ENCODE results near the gene ENOX1. TPM values are rescaled to one million over a fixed set of nuclear protein-coding genes. Genes with fewer than 3 reads are reported as not detected.

ENOX1 gene
- total RNA-seq, 1 experiment from 2014 or later: 1.8 TPM

DNA sequence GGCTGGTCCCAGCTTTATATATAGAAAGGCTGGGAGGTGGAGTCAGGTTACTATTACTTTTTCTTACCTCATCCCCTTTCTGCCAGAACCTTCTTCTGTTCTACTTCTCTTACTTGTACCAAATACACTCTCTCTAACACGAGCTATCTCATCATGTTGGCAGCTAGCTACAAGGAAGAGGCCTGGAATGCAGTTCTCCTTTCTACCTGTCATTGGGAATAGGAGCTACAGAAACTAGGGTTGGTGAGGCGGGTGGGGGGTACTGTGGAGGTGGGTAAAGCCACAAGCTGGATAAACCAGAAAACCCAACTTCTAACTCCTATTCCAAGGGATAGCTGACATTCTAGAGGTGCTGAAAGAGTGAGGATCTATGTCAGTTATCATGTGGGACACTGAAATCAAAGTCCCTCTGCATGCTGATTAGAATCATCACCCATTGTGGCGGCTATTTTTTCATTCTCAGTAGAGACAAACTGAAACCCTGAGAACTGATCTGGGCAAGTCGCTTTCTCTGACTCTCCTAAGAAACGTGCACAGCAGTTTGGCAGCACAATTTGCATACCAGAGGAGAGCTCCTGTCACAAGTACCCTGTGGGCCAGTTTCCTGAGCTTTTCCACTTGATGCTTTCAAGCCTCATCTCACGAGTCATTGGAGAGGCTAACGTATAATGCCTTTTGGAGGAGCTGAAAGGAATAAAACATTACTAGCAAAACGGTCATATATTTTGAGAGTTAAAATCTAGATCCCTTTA is 358.1 kb downstream of the ENOX1 start:
- H3K36me3 Mint-ChIP-seq (ENCODE audit: insufficient read depth, unreplicated experiment): no peaks in the 10 kb centered on the region
- no peak overlapping the region for H3K4me3 Mint-ChIP-seq (ENCODE audit: unreplicated experiment)
- POLR2A ChIA-PET: no interaction called here
- DNase-seq (ENCODE audit: unreplicated experiment): no peak
- BruUV-seq (replicated peaks): no TSS peak
- TF ChIP-seq, protein P1, sequence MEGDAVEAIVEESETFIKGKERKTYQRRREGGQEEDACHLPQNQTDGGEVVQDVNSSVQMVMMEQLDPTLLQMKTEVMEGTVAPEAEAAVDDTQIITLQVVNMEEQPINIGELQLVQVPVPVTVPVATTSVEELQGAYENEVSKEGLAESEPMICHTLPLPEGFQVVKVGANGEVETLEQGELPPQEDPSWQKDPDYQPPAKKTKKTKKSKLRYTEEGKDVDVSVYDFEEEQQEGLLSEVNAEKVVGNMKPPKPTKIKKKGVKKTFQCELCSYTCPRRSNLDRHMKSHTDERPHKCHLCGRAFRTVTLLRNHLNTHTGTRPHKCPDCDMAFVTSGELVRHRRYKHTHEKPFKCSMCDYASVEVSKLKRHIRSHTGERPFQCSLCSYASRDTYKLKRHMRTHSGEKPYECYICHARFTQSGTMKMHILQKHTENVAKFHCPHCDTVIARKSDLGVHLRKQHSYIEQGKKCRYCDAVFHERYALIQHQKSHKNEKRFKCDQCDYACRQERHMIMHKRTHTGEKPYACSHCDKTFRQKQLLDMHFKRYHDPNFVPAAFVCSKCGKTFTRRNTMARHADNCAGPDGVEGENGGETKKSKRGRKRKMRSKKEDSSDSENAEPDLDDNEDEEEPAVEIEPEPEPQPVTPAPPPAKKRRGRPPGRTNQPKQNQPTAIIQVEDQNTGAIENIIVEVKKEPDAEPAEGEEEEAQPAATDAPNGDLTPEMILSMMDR (IDR thresholded peaks at IDR 0.05; ENCODE audit: unreplicated experiment): no peak
- H3K4me1 Mint-ChIP-seq (ENCODE audit: insufficient read depth, unreplicated experiment): peaks cover 9% of the 10 kb centered on the region
- H3K27me3 Mint-ChIP-seq (ENCODE audit: insufficient read depth, unreplicated experiment): no peaks in the 10 kb centered on the region
- no peak overlapping the region for H3K27ac Mint-ChIP-seq (ENCODE audit: low read depth, unreplicated experiment)
- CTCF ChIA-PET: interaction anchor here (0.6 to 0.8 kb wide), 2 partner anchors 26 to 129 kb away, joined by 4 read pairs; no protein-coding TSS in a partner anchor
- intact Hi-C loops (cut with micrococcal nuclease): no loop called here
- no peaks in the 10 kb centered on the region for H3K9me3 Mint-ChIP-seq (ENCODE audit: unreplicated experiment)

DNA sequence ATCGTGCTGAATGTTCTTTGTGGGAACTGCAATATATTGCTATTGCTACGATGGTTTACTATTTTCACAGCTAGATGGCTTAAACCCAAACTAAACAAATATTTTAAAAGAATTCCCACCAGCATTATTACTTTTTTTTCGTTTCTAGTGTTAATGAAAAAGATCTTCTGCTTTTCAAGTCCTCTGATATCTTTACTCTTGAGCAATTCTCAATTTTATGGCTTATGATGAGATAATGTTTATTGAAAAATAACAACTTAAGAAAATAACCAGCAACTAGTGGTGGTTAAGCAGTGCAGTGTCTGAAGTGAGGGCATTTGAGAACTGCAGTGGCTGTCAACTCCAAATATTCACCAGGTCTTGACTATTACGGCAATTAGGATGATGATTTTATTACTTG is 360.4 kb downstream of the ENOX1 start:
- Mint-ChIP-seq H3K4me3 (ENCODE audit: unreplicated experiment) (no peak overlapping the region), H3K27me3 (ENCODE audit: insufficient read depth, unreplicated experiment) (no peaks in the 10 kb centered on the region), H3K9me3 (ENCODE audit: unreplicated experiment) (no peaks in the 10 kb centered on the region), H3K4me1 (ENCODE audit: insufficient read depth, unreplicated experiment) (peaks cover 4% of the 10 kb centered on the region), H3K36me3 (ENCODE audit: insufficient read depth, unreplicated experiment) (no peaks in the 10 kb centered on the region), H3K27ac (ENCODE audit: low read depth, unreplicated experiment) (no peak overlapping the region)
- intact Hi-C loops (cut with micrococcal nuclease): no loop called here
- DNase-seq (ENCODE audit: unreplicated experiment): no peak
- TF ChIP-seq, protein P1 (IDR thresholded peaks at IDR 0.05; ENCODE audit: unreplicated experiment): no peak
- POLR2A ChIA-PET: no interaction called here
- BruUV-seq (replicated peaks): no TSS peak
- CTCF ChIA-PET: no interaction called here

DNA sequence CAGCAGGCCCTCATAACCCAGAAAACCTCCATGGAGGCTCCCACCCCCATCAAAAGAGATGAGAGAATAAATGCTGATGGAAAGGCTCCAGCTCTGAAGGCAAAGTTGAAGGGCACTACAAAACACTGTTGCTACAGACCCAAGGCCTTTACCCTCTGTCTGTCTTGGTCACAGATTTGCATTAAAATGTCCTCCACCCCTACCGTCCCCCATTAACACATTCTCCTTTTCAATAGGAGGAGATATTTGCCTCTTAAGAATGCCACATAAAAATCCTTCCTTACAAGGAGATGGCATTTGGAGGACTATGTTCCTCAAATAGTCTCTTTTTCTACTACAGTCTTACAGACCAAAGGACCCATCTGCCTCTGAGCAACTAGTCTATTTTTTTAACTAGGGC is 361.5 kb downstream of the ENOX1 start:
- BruUV-seq (replicated peaks): no TSS peak
- no peaks in the 10 kb centered on the region for H3K36me3 Mint-ChIP-seq (ENCODE audit: insufficient read depth, unreplicated experiment)
- CTCF ChIA-PET: no interaction called here
- no peak overlapping the region for H3K4me3 Mint-ChIP-seq (ENCODE audit: unreplicated experiment)
- H3K27ac Mint-ChIP-seq (ENCODE audit: low read depth, unreplicated experiment): no peak overlapping the region
- no peak for DNase-seq (ENCODE audit: unreplicated experiment)
- intact Hi-C loops (cut with micrococcal nuclease): no loop called here
- POLR2A ChIA-PET: no interaction called here
- no peaks in the 10 kb centered on the region for H3K27me3 Mint-ChIP-seq (ENCODE audit: insufficient read depth, unreplicated experiment)
- H3K4me1 Mint-ChIP-seq (ENCODE audit: insufficient read depth, unreplicated experiment): no peaks in the 10 kb centered on the region
- H3K9me3 Mint-ChIP-seq (ENCODE audit: unreplicated experiment): peaks cover 5% of the 10 kb centered on the region
- TF ChIP-seq, protein P1 (IDR thresholded peaks at IDR 0.05; ENCODE audit: unreplicated experiment): no peak

DNA sequence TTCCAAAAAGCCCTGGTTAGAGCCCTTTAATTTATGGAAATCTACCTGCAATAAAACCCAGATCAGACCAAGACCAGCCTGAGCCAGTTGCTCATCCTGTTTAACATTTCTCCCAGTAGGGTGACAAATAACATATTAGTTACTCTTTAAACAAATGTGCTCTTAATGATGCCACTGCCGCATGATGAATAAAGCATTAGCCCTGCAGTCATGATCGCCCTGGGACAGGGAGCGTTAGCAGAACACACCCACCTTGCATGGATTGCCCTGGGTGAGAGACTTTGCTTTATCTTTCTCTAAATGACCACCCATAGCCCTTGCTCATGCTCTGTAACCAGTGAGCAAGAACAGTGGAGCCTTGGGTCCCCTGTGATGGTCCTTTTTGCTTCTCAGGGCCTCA is 362.4 kb downstream of the ENOX1 start:
- no peaks in the 10 kb centered on the region for H3K27me3 Mint-ChIP-seq (ENCODE audit: insufficient read depth, unreplicated experiment)
- TF ChIP-seq, protein P1 (IDR thresholded peaks at IDR 0.05; ENCODE audit: unreplicated experiment): no peak
- CTCF ChIA-PET: no interaction called here

More for the DNA sequence above, 362.4 kb downstream of the ENOX1 start:
- Mint-ChIP-seq H3K4me1 (ENCODE audit: insufficient read depth, unreplicated experiment) (no peaks in the 10 kb centered on the region), H3K27ac (ENCODE audit: low read depth, unreplicated experiment) (no peak overlapping the region), H3K36me3 (ENCODE audit: insufficient read depth, unreplicated experiment) (no peaks in the 10 kb centered on the region), H3K4me3 (ENCODE audit: unreplicated experiment) (no peak overlapping the region), H3K9me3 (ENCODE audit: unreplicated experiment) (peaks cover 8% of the 10 kb centered on the region)
- intact Hi-C loops (cut with micrococcal nuclease): no loop called here
- no TSS peak for BruUV-seq (replicated peaks)
- no peak for DNase-seq (ENCODE audit: unreplicated experiment)
- POLR2A ChIA-PET: no interaction called here

Measured in MCF 10A (cell line).